ENCODE results near the gene FCGR1A. TPM values are rescaled to one million over a fixed set of nuclear protein-coding genes. Genes with fewer than 3 reads are reported as not detected.
"Not testable (repeated sequence)": the region's sequence is repeated elsewhere in the genome, so short reads cannot be mapped to it uniquely, and the experiment has no call there.

Gene FCGR1A
- total and polyA plus RNA-seq, 5 donors: 1.9 to 5.0 (median 2.5) TPM

DNA sequence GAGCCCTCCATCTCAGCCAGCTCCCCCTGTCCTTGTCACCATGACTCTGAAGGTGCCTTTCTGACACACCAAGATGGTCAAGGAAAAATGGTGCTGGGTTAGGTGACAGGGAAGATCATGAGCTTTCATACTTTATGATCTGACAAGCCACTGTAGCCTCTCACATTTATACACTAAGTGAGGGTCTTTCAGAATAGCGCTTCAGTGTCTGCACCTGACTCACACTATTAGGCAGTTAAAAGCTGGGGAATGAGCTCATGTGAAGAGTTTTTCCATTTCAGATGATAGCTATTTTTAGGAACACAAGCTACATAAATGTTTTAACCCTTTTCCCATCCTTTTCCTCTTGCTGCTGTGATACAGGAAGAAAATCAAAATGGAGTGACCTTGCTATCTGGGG, 4.2 kb upstream of the FCGR1A start:
- H3K4me3 ChIP-seq (ENCODE audit: low read length); H3K27me3 ChIP-seq (ENCODE audit: control insufficient read depth, insufficient read depth); DNase-seq; H3K9me3 ChIP-seq (ENCODE audit: control insufficient read depth, low read length); ATAC-seq; H3K27ac ChIP-seq (ENCODE audit: low read length); intact Hi-C loops (cut with DNase I); H3K4me1 ChIP-seq (ENCODE audit: control insufficient read depth, insufficient read depth, low read length): not testable (repeated sequence)
- 40% methylated on average over 1 of the region's 1 CpG for WGBS

- H3K27me3 ChIP-seq (ENCODE audit: control insufficient read depth, insufficient read depth); DNase-seq; H3K9me3 ChIP-seq (ENCODE audit: control insufficient read depth, low read length); H3K27ac ChIP-seq (ENCODE audit: low read length); H3K4me1 ChIP-seq (ENCODE audit: control insufficient read depth, insufficient read depth, low read length); intact Hi-C loops (cut with DNase I); H3K4me3 ChIP-seq (ENCODE audit: low read length): not testable (repeated sequence)
- 62% methylated on average over 5 of the region's 5 CpGs for WGBS
- ATAC-seq: peak; percentile 49 to 61
Observed at GRCh38 chr1:149781413-149781984, 995 bp upstream of the FCGR1A start.

DNA sequence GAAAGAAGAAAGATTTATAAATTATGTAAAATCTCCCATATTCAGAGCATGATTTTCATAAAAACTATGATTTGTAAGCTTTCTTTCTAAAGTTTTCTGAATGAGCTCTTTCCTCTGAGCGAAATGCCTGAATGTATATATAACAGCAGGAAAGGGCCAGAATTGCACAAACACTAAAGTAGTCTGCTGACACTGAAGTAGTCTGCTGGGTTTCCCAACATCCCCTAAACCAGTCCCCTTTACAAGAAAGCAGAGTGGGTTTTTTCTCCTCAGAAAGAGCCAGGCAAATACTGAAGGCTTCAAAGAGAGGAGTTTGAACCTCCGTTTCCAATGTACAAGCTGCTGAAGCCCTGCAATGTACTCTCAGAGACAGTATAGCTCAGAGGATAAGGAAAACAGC, 795 bp downstream of the FCGR1A start:
- ATAC-seq; H3K9me3 ChIP-seq (ENCODE audit: control insufficient read depth, low read length); H3K27me3 ChIP-seq (ENCODE audit: control insufficient read depth, insufficient read depth); intact Hi-C loops (cut with DNase I); H3K4me3 ChIP-seq (ENCODE audit: low read length); H3K27ac ChIP-seq (ENCODE audit: low read length); DNase-seq; H3K4me1 ChIP-seq (ENCODE audit: control insufficient read depth, insufficient read depth, low read length): not testable (repeated sequence)
- WGBS: no CpG with 5 or more reads among the region's 2 CpGs

GRCh38 chr1:149783868-149784267, 1.4 kb downstream of the FCGR1A start:
- H3K27me3 ChIP-seq (ENCODE audit: control insufficient read depth, insufficient read depth); intact Hi-C loops (cut with DNase I); H3K4me3 ChIP-seq (ENCODE audit: low read length); H3K27ac ChIP-seq (ENCODE audit: low read length); H3K9me3 ChIP-seq (ENCODE audit: control insufficient read depth, low read length); DNase-seq; ATAC-seq; H3K4me1 ChIP-seq (ENCODE audit: control insufficient read depth, insufficient read depth, low read length): not testable (repeated sequence)
- WGBS: 64% methylated on average over 3 of the region's 4 CpGs

DNA sequence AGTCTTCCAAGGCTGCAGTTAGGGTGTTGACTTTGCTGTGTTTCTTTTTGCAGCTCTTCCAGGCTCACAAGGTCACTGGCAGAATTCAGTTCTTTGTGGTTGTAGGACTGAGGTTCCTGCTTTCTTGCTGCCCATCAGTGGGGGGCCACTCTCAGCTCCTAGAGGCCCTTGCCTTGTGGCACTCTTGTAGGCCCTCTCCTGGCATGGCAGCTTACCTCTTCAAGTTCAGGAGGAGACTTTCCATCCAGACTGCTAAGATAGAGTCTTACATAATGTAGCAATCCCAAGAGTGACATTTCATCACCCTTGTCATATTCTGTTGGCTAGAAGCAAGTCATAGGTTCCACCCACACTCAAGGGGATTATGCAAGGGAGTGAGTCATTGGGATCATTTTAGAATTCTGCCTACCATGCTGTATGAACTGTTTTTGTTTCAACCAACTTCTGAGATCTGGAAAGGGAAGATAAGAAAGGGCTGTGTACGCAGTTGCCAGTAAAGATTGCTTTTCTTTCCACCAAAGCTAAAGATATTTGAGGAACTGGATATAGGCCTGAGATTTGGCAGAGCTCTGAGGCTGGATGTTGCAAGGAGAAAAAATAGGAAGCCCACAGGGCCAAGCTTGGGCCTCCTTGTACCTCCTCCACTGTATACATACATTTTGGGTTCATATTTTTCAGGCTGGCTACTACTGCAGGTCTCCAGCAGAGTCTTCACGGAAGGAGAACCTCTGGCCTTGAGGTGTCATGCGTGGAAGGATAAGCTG, 5.4 kb downstream of the FCGR1A start:
- WGBS: 59% methylated on average over 3 of the region's 3 CpGs

DNA sequence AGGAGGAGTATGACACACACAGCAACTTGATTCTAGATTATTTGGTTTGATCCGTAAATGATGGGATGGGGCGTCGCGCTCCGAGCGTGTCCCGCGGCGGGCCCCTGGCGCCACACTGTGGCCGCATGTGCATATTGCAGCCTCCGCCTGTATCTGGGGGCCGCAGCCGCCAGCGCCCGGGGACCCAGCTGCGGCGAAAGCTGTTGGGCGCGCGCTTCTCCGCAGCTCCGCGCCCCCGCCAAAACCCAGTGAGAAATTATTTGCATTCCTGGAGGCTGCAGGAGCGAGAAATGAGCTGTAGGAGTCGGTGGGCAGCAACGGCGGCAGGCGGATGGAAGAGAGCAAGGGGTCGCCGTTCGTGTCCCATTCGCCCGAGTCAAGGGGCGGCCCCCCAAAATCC, 10.0 kb downstream of the FCGR1A start:
- WGBS: under 1% methylated on average over 29 of the region's 36 CpGs
- H3K4me3 ChIP-seq (ENCODE audit: low read length): peak overlapping the region; percentile 69
- intact Hi-C loops (cut with DNase I): not testable (repeated sequence)

More for the DNA sequence above, 5.4 kb downstream of the FCGR1A start:
- H3K9me3 ChIP-seq (ENCODE audit: control insufficient read depth, low read length); H3K27me3 ChIP-seq (ENCODE audit: control insufficient read depth, insufficient read depth); H3K4me3 ChIP-seq (ENCODE audit: low read length); H3K4me1 ChIP-seq (ENCODE audit: control insufficient read depth, insufficient read depth, low read length); H3K27ac ChIP-seq (ENCODE audit: low read length); intact Hi-C loops (cut with DNase I): not testable (repeated sequence)
- ATAC-seq (peak; percentile 87 to 91), DNase-seq (peak; percentile 26 to 54 (median 36))

GRCh38 chr1:149792912-149793515, 10.5 kb downstream of the FCGR1A start:
- H3K27me3 ChIP-seq (ENCODE audit: control insufficient read depth, insufficient read depth); H3K4me1 ChIP-seq (ENCODE audit: control insufficient read depth, insufficient read depth, low read length); intact Hi-C loops (cut with DNase I); H3K9me3 ChIP-seq (ENCODE audit: control insufficient read depth, low read length); H3K27ac ChIP-seq (ENCODE audit: low read length): not testable (repeated sequence)
- peak; percentile 89 to 94 for ATAC-seq
- peak overlapping the region; percentile 69 for H3K4me3 ChIP-seq (ENCODE audit: low read length)
- 2% methylated on average over 38 of the region's 52 CpGs for WGBS
- DNase-seq: peak; percentile 73 to 91 (median 88)

More for the DNA sequence above, 10.0 kb downstream of the FCGR1A start:
- DNase-seq (peak; percentile 47 to 86 (median 83)), ATAC-seq (peak; percentile 83 to 85)
- not testable (repeated sequence) for H3K4me1 ChIP-seq (ENCODE audit: control insufficient read depth, insufficient read depth, low read length); H3K27me3 ChIP-seq (ENCODE audit: control insufficient read depth, insufficient read depth); H3K9me3 ChIP-seq (ENCODE audit: control insufficient read depth, low read length)
- H3K27ac ChIP-seq (ENCODE audit: low read length): peak overlapping the region; percentile 85

DNA sequence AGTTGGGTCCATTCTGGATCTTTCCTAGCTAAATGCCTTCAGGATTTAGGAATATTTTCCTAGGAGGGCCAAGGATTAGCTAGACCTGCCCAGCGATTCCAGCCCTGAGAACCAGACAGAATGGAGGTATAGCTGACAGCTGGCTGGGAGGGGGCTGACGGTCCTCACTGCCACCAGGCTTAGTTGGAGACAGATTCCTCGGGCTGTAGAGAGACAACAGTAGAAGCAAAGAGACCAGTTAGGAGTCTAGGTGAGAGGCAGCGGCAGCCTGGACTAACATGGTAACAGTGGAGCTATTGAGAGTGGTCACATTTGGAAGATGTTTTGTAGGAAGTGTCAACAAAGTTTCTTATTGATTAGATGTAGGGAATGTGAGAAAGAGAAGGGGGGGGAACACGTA, 11.4 kb downstream of the FCGR1A start:
- DNase-seq; H3K9me3 ChIP-seq (ENCODE audit: control insufficient read depth, low read length); ATAC-seq; H3K27me3 ChIP-seq (ENCODE audit: control insufficient read depth, insufficient read depth); H3K27ac ChIP-seq (ENCODE audit: low read length); H3K4me3 ChIP-seq (ENCODE audit: low read length); H3K4me1 ChIP-seq (ENCODE audit: control insufficient read depth, insufficient read depth, low read length); intact Hi-C loops (cut with DNase I): not testable (repeated sequence)
- WGBS: 83% methylated on average over 4 of the region's 5 CpGs

GRCh38 chr1:149801628-149802027, 19.1 kb downstream of the FCGR1A start:
- H3K4me3 ChIP-seq (ENCODE audit: low read length); intact Hi-C loops (cut with DNase I); H3K27ac ChIP-seq (ENCODE audit: low read length); H3K4me1 ChIP-seq (ENCODE audit: control insufficient read depth, insufficient read depth, low read length); H3K27me3 ChIP-seq (ENCODE audit: control insufficient read depth, insufficient read depth); DNase-seq; H3K9me3 ChIP-seq (ENCODE audit: control insufficient read depth, low read length); ATAC-seq: not testable (repeated sequence)
- WGBS: 92% methylated on average over 1 of the region's 3 CpGs

- H3K27me3 ChIP-seq (ENCODE audit: control insufficient read depth, insufficient read depth); H3K27ac ChIP-seq (ENCODE audit: low read length); H3K9me3 ChIP-seq (ENCODE audit: control insufficient read depth, low read length); intact Hi-C loops (cut with DNase I); H3K4me1 ChIP-seq (ENCODE audit: control insufficient read depth, insufficient read depth, low read length); DNase-seq; H3K4me3 ChIP-seq (ENCODE audit: low read length); ATAC-seq: not testable (repeated sequence)
- no CpG with 5 or more reads among the region's 4 CpGs for WGBS
Observed at GRCh38 chr1:149804417-149805080, 22.1 kb downstream of the FCGR1A start.

Measured in right cardiac atrium (tissue), 5 donors.